ENCODE measurements around the gene LMO4. TPM values are rescaled to one million over a fixed set of nuclear protein-coding genes. Genes with fewer than 3 reads are reported as not detected.

Gene LMO4, protein sequence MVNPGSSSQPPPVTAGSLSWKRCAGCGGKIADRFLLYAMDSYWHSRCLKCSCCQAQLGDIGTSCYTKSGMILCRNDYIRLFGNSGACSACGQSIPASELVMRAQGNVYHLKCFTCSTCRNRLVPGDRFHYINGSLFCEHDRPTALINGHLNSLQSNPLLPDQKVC
- total RNA-seq (2014; rRNA removed; shearing (Covaris generic)): 40.0 and 55.3 TPM in 2 replicates

DNA sequence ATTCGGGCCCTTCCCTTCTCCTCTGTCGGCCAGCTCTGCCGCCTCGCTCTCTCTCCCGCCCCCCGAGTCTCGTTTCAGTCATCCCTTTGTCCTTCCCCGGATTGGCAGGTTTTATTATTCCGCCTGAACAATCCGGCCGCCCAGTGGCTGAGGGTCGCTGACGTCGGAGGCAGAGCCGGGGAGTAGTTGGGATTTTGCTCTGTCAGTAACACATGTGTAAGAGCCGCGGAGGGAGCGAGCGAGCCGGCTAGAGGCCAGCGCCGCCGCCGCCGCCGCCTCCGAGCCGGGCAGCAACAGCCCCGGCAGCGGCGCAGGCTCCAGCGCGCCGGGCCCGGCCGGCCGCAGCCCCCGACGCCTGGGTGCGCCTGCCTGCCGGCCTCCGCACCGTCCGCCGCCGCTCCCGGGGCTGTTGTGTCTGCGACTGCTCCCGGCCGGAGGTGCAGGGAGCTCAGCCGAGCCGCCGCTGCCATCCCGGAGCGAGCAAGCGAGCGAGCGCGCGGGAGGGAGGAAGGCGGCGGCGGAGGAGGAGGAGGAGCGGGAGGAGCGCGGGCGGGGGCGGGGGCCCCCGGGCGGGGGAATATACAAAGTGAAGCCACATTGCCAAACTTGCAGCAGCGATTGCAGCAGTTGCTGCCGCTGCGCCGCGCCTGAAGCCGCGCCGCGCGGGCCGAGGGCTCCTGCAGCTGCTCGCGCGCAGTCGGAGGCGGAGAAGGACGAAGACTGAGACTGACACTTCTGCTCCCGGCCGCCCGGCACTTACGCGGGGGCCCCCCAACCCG, at the start of gene LMO4:
TSS of gene LMO4 (plus strand) at position 609 of the 779 bp plus-strand sequence. CDS start 3,136 bp downstream, outside the sequence.
- peak; percentile 86 for DNase-seq (ENCODE audit: low spot score)

DNA sequence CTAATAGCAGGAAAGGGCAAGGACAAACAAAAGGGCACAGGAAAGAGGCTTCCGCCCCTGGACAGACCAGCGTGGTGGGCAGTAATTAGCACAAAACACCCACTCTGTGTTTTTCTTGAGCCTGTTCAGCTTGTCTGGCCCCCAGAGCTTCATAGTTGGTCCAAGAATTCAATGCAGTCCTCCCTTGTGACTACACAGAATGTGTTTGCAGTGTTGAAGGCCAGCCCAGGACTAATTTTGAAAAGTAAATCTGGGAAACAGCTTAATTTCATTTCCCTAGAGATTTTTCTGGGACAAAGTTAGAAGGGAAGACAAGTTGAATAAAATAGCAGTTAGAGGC, 49.2 kb upstream of the LMO4 start:
- no peak for DNase-seq (ENCODE audit: low spot score)

DNA sequence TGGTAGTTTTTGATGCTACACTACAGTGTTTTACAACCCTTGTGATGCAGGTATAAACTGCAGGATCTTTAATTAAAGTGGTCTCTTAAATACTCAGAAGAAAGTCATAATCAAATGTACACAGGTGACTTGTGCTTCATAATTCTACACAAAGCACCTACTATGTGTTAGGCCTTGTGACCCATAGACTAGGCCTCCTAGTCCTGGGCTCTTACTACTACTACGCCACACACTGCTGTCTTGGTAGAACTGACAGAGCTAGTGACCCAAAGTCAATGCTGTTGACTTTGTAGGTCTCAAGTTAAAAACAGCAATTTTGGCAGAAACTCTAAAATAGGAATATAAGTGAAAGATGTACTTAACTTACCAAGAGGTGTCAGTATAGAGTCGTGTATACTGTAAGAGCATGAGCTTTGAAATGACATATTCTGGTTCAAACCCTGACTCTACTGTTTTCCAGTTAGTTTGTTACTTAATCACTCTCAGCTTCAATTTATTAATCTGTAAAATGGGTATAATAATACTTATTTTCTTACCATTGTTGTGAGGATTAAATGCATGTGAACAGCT, 48.6 kb upstream of the LMO4 start:
- DNase-seq (ENCODE audit: low spot score): no peak

DNA sequence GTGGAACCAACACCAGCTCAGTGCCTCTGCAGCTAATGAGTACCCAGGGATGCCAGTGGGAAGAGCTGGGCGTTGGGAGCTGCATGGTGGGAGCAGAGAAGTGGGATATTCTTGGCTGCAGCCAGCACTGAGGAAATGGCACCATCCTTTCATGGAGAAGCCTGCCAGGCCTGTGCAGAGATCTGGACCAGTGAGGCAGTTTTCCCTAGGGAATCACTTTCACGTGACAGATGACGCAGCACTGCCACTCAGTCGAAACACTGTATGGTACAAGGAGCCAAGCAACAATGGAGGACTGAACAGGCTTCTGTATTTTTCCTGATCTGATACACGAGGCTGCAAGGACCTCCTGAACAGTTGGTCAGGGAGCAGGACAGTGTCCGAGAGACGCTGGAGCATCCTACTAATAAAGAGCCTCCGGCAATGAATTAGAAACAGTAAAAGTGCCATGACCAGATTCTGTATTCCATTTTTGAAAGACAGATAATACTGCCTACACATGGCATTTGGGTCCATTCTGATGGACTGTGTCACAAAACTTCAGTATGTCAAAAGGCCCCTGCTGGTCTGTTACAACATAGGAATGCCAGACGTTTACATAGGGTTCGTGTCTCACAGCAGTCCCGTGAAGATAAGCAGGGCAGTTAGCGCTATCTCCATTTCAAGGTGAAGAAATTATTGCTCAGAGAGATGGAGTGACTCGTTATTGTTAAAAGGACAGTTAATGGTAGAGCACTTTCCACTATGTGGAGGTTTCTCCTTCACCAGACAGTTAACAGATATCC, 44.0 kb upstream of the LMO4 start:
- DNase-seq (ENCODE audit: low spot score): no peak

DNA sequence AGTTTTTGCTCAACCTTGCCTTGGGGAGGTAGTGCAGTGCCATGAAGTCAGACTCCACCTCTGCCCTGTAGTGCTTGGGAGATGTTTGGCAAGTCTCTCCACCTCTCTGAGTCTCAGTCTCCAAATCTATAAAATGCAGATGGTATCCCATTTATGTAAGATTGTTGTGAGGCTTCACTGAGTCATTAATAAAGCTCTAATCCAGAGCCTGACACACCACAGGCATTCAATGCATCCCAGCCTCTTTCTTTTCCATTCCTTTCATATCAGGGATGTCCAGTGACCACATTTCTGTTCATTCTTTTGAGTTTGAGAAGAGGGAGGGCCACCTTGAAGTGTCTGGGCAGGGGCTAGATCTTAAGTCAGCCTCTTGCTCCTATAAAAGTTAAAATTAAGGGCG, 37.6 kb upstream of the LMO4 start:
- no peak for DNase-seq (ENCODE audit: low spot score)

DNA sequence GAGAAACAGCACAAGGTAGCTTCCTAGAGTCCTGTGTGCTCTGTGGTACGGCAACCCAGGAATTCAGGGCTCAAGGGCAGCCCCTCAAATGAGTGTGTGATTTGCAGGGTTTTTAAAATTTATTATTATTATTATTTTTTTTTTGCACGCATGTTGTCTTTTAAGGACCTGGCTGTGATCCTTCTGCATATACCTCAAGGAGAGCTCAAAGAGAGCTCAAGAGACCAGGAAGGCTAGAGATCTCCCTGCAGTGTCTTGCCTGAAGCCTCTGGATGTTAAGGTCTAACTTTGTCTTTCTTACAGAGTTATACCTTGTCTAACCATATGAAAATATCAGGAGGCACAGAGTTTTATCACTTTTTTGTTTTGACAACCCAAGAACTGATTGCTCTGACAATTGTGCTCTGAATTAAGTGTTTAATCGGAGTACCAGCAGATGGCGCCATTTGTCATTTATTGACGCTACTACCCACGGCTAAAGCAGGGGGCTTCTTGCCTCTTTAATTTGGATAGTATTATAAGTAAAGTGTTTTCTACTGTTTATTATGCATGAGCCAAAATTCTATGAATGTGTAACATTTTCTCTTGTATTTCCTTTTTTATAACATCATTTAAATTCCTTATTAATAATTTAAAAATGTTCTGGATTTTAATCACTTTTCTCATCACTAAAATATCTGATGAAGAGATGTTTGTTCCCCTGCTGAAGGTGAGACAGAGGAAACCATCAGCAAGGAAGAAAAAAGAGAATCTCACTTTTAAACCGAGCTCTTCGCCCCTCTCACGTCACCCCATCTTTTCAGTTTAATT, 35.8 kb upstream of the LMO4 start:
- DNase-seq (ENCODE audit: low spot score): peak; percentile 37

DNA sequence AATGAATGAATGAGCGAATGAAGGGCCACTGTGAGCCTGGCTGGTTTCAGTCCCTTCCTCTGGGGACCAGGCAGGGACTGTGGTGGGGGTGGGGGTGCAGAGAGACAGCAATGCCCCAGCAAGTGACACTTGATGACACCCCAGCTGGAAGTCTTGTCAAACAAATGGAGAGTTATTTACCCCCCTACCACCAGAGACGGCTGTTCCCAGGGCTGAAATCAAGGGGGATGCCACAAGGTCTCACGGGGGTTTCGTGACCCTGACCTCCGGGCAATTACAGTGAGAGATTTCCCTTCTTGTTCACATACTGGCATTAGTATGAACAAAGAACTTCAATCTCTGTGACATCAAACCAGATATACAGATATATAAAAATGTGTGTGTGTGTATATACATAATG, 34.0 kb upstream of the LMO4 start:
- no peak for DNase-seq (ENCODE audit: low spot score)

DNA sequence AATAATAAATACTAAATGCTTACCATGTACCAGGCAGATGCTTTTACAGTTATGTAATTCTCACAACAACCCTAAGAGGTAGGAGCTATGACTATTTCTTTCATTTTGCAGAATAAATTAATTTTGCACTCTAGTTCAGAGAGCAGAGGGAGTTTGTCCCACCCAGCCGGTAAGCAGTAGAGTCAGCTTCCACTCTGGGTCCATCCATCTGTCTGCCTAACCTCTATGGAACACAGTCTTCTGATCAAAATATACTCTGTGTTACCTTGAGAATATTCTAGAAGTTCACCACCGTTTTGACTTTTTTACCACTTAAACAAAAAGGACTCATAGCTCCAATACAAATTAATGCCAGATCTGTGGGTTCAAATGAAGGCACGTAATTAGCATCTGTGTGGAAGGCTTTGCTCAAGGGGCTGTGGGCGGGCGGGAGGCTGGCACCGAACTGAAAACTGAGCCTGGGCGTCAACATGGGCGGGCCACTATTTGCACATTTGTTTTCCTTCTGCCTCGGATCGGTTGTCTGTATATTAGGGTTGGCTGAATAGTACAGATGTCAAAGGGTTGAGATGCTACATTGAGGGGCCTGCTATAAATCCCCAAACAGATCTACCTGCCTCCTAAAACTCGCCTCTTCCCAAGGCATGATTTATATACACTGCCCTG, 33.1 kb upstream of the LMO4 start:
- DNase-seq (ENCODE audit: low spot score): no peak

DNA sequence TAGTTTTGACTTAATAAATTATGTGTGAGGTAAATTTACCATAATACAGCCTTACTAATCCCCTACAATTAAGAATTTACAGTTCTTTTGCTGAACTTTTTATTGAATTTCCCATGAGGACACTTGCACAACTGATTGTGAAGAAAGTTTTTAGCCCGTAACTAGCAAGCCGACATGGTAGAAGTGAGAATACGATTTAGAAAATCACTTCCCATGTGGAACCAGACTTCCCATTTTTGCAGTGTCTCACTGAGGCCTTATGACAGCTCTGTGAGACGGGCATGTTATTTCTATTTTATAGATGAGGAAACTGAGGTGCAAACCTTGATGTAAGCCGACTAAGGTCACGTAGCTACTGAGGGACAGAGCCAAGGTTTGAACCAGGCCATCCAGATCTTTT, 32.5 kb upstream of the LMO4 start:
- DNase-seq (ENCODE audit: low spot score): no peak

DNA sequence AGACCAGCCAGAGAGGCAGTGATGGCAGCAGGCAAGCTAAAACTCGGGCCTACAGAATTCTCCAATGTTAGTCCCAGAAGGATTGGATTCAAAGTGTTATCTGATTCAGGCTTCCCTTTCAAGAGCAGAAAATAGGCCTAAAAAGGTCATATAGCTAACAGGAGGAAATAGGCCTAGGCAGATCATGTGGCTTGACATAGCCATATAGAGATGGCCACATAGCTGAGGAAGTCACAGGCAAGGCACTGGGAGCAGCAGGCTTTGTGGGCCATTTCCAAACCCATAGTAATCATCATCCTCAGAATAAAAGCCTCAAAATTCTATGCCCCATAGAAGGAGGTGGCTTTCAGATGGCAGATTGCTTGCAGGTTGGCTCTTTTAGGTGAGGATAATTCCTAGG, 29.0 kb upstream of the LMO4 start:
- DNase-seq (ENCODE audit: low spot score): no peak

DNA sequence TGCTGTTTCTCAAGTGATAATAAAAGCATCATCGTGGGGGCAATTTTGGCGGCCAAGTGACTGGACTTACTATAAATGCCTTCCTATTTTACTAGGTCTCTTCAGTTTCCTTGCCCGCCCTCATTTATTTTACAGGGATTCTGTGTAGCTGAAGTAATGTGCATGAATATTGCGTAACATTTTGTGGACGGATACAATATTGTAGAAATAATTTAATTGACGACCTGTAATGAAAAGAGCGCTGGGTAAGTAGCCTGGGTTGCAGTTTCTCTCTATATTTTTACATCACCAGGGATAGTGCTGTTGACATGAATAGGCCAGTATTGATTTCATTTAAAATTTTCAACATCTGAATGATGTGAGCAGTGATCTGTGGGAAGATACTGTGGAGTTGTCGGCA, 28.1 kb upstream of the LMO4 start:
- no peak for DNase-seq (ENCODE audit: low spot score)

DNA sequence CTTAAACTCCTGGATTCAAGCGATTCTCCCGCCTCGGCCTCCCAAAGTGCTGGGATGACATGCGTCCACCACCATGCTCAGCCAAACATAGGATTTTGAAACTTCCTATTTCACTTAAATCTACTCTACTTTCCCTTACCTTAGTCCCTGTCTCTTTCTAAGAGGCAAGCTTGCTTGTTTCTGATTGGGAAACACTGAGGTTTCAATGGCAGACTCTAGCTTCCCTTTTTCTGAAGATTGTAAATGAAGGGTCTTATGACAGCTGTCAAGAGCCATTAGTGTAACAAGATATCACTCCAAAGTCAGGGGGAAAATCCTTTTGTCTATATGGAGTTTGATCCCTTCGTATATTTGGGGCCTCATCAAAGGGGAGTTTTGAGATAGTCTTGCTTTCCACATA, 23.5 kb upstream of the LMO4 start:
- no peak for DNase-seq (ENCODE audit: low spot score)

DNA sequence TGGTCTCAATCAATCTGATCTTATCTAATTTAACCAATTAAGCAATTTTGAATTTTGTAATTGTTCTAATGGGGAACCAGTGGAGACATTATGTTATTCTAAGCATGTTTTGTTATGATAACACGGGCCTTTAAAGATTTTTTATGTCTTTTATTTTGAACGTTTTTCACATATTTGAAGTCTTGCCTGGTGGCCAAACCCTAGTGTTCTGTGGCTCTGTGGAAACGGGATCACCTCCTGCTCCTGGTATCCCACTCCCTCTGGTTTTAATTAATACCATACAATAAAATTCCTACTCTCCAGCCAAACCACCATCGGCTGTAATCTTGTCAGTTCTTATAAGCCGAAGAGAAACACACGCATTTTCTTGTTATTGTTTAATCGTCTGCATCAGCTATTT, 22.9 kb upstream of the LMO4 start:
- no peak for DNase-seq (ENCODE audit: low spot score)

DNA sequence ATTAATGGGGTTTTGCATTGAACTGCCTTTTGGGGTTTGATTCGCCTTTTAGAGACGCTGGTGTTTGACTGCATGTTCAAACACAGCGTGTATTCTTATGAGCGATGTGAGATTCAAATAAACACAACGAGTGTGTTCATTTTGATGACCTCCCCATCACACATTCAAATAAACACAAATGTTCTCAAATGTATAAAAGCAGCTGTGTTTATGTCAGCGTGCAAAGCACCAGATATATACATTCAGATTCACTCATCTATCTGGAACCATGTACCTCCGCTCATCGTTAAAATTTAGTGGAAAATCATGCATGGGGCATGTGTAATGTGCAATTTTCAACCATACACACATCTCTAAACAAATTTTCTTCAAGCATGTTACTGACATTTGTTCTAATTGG, 21.4 kb upstream of the LMO4 start:
- no peak for DNase-seq (ENCODE audit: low spot score)

DNA sequence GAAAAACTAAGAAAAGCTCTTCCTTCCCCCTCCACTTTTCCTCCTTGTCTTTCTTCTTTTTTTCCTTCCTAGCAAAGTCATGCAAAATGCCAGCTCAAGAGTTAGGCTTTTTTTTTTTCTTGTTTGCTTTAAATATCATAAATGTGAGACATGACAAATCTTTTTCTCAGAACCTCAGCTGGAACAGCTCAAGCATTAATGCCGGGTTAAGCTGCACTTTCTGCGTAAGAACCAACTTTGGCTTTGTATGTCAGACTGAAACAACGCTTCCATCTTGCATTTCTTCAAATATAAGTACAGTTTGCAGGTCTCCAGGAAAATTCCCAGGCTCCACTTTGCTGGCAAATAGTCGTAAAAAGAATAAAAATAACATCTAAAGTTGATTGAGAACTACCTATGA, 20.7 kb upstream of the LMO4 start:
- no peak for DNase-seq (ENCODE audit: low spot score)

DNA sequence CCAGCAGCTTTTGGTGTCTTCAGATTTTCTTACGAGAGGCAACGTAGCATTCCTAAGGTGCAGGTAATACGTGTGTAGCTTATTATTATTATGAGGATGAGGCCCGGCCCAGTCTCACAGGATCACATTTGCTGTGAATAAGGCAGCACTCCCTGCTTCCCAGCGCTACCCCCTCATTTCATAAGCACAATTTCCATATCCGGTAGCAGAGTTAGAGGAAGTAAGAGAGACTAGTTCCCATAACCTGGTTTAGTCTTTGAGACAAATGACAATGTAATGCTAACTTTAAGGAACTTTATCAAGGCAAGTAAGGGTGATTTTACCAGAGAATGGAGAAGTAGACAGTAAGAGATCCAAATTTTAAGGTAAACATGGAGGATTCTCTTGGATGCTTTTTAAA, 14.6 kb upstream of the LMO4 start:
- no peak for DNase-seq (ENCODE audit: low spot score)

DNA sequence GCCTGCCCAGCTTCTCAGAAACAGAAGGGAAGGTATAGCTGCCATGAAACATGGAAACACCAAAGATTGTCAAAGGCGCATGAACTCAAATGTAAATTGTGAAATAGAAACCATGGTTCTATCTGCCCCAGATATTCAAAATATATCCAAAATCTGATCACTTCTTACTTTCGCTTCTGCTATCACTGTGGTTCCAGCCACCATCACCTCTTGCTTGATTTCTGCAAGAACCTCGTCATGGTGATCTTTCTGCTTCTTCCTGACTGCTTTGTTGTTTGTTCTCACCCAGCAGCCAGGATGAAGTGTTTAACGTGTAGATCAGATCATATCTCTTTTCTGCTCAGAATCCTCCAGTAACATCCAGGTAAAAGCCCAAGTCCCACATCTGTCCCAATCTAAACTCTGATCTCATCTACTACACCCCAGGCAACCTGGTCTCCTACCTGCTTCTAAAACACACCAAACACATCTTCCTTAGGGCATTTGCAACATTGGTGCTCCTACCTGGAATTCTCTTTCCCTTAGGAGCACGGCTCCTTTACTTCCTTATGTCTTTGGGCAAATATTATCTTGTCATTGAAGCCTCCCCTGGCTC, 10.5 kb upstream of the LMO4 start:
- DNase-seq (ENCODE audit: low spot score): no peak

DNA sequence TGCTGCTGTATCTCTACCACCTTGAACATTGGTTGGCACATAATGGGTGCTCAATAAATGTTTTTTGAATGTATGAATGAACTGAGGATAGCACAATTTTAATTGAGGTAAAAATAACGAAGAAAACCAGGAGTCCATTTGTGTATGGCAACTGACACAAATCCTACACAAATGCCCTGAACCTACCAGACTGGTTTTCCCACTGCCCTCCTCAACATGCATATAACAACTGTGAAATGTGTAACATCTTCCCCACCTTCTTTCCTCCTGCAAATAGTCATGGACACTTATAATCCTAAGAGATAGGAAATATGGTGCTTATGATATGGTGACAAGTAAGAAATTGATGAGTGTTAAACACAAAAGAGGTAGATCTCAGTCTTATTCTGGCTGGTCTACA, 9.9 kb upstream of the LMO4 start:
- no peak for DNase-seq (ENCODE audit: low spot score)

DNA sequence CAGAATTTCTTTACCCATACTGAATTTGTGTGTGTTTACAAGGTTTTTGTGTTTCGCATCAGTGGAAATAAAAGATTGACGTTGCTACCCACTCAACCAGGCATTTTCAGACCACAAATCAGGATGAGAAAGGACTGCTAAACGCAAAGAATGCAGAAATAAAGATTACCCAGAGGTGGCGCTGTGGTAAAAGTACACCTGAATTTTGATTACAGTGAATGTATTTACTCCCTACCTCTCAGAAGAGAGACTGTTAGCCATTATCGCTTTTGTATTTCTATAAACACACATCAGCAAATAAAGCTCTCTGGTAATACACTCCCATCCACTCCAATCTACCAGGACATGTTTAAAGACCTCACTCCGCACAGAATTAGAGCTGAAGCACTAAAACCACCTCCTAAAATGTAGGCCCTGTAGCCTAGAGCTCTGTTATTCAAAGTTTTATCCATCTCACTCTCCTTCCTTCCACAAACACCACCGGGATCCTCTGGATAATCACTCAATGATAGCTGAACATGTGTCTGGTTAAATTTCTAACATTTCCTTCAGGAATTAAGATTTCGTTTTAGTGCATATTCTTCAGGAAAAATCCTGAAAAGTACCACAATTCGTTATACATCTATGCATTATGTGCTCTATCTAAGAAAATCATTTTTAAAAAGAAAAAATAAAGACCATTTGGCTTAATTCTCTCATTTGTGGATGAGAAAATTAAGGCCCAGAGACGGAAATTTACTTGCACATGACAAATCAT, 2.5 kb upstream of the LMO4 start:
- DNase-seq (ENCODE audit: low spot score): peak; percentile 60
